HG03342 (cell line): Measurements from ENCODE around the gene DMPK.

Source experiments
- ATAC-seq: cut with Tn5 transposase; IDR thresholded peaks from one replicate; pipeline ENCODE4 v1.9.1; 2021; ENCODE audit warnings: mild to moderate bottlenecking, moderate library complexity; ENCODE audit not compliant: unreplicated experiment

The DMPK gene

GRCh38 chr19:45770192-45771101 lies 11.8 kb downstream of the DMPK start:
- ATAC-seq: peak; percentile 51

- no peak for ATAC-seq
Measured at GRCh38 chr19:45769821-45770191, 12.5 kb downstream of the DMPK start.

GRCh38 chr19:45768984-45769782 lies 13.1 kb downstream of the DMPK start, which contains the start of gene SIX5:
Gene SIX5 (minus strand): TSS chr19:45769252. CDS start chr19:45768844, 408 bp downstream.
- ATAC-seq: peak; percentile 51

GRCh38 chr19:45768655-45768983 lies 13.7 kb downstream of the DMPK start:
- no peak for ATAC-seq

- no peak for ATAC-seq
Measured at GRCh38 chr19:45767881-45768654, 14.2 kb downstream of the DMPK start.

GRCh38 chr19:45767410-45767880 lies 14.8 kb downstream of the DMPK start:
- no peak for ATAC-seq

- ATAC-seq: no peak
Measured at GRCh38 chr19:45766869-45767346, 15.4 kb downstream of the DMPK start.

GRCh38 chr19:45766296-45766868 lies 15.9 kb downstream of the DMPK start:
- ATAC-seq: no peak

- ATAC-seq: no peak
Measured at GRCh38 chr19:45765702-45766295, 16.5 kb downstream of the DMPK start.

GRCh38 chr19:45764945-45765701 lies 17.2 kb downstream of the DMPK start:
- no peak for ATAC-seq

GRCh38 chr19:45764475-45764874 lies 17.8 kb downstream of the DMPK start:
- ATAC-seq: no peak

GRCh38 chr19:45763691-45764294 lies 18.5 kb downstream of the DMPK start:
- ATAC-seq: no peak

GRCh38 chr19:45762870-45763631 lies 19.2 kb downstream of the DMPK start:
- no peak for ATAC-seq

GRCh38 chr19:45761714-45762113 lies 20.6 kb downstream of the DMPK start:
- ATAC-seq: no peak

GRCh38 chr19:45758921-45759320 lies 23.4 kb downstream of the DMPK start:
- no peak for ATAC-seq

- no peak for ATAC-seq
Measured at GRCh38 chr19:45757695-45758094, 24.6 kb downstream of the DMPK start.

- ATAC-seq: no peak
Measured at GRCh38 chr19:45754323-45754722, 28.0 kb downstream of the DMPK start.

- no peak for ATAC-seq
Measured at GRCh38 chr19:45753548-45753947, 28.7 kb downstream of the DMPK start.
